Panc1 (cell line): ENCODE data around the gene BEX3. TPM values are rescaled to one million over a fixed set of nuclear protein-coding genes. Genes with fewer than 3 reads are reported as not detected.
A peak's percentile ranks its signal among the peaks of the same experiment; 100 is the strongest.

Experiments
- ATAC-seq: fragments of 200-7000 bp; cut with Tn5 transposase; 2 replicates; pipeline ENCODE4 v1.9.1; 2020; ENCODE audit warnings: mild to moderate bottlenecking, moderate library complexity
- BruUV-seq: library from RNA; stranded (reverse); fragments of 400-500 nt; replicated peaks from 2 replicates; lab custom pipeline; 2021; lab: Mats Ljungman, UMichigan
- CTCF ChIA-PET: fragments of 300-600 bp; sonication (Branson Sonifier 250); formaldehyde crosslinking; loops from one replicate; lab custom pipeline; 2022; ENCODE audit warnings: antibody characterized with exemption; lab: Charles Lee
- POLR2A ChIA-PET: fragments of 300-600 bp; sonication (Branson Sonifier 250); formaldehyde crosslinking; loops from one replicate; lab custom pipeline; 2022; ENCODE audit warnings: antibody characterized with exemption; lab: Charles Lee
- DNase-seq: peaks from one replicate; pipeline ENCODE4 v3.0.0-alpha.2; 2010; ENCODE audit warnings: low read depth, low spot score
- H3K27ac ChIP-seq: 2 replicates; pipeline ENCODE4 v1.5.1; 2011; ENCODE audit warnings: mild to moderate bottlenecking, low read length, inconsistent platforms
- H3K27me3 ChIP-seq: fragments of 200-500 bp; sonication (Bioruptor generic); 2 replicates; pipeline ENCODE4 v1.6.0; 2014; ENCODE audit warnings: low read length, inconsistent platforms; ENCODE audit not compliant: control insufficient read depth, insufficient read depth
- H3K36me3 ChIP-seq: fragments of 200-500 bp; sonication (Bioruptor generic); 2 replicates; pipeline ENCODE4 v1.5.1; 2014; ENCODE audit warnings: inconsistent platforms, mild to moderate bottlenecking, low read length, moderate library complexity; ENCODE audit not compliant: control insufficient read depth, insufficient read depth
- H3K4me1 ChIP-seq: 2 replicates; pipeline ENCODE4 v1.5.1; 2011; ENCODE audit warnings: inconsistent platforms, mild to moderate bottlenecking, low read length, moderate library complexity; ENCODE audit not compliant: control insufficient read depth, insufficient read depth
- H3K4me3 ChIP-seq, 2 experiments: 2 replicates each; pipeline ENCODE4 v1.5.1; 2011 to 2012; ENCODE audit warnings: low read depth in 2 of 2, low read length in 2 of 2, mild to moderate bottlenecking in 2 of 2, inconsistent platforms in 1 of 2, moderate library complexity in 1 of 2
- H3K9me3 ChIP-seq: fragments of 200-500 bp; sonication (Bioruptor generic); 2 replicates; pipeline ENCODE4 v1.5.1; 2014; ENCODE audit warnings: low read depth, mild to moderate bottlenecking, inconsistent platforms, low read length, moderate library complexity; ENCODE audit not compliant: control insufficient read depth, insufficient read depth
- POLR2AphosphoS5 ChIP-seq: IDR thresholded peaks from 2 replicates; pipeline ENCODE4 v1.6.1; 2012; ENCODE audit warnings: mild to moderate bottlenecking, low read depth, low read length, moderate library complexity
- REST ChIP-seq, 2 experiments: IDR thresholded peaks; 2 replicates each; pipeline ENCODE4 v1.6.1; 2011 to 2012; ENCODE audit warnings: low read depth in 2 of 2, control low read depth in 1 of 2, low read length in 1 of 2, mild to moderate bottlenecking in 1 of 2, moderate library complexity in 1 of 2; ENCODE audit not compliant: insufficient read depth in 1 of 2
- SIN3A ChIP-seq: IDR thresholded peaks from 2 replicates; pipeline ENCODE4 v1.6.1; 2012; ENCODE audit warnings: low read depth, mild to moderate bottlenecking, low read length, moderate library complexity, borderline replicate concordance; ENCODE audit not compliant: insufficient read depth
- TCF7L2 ChIP-seq: IDR thresholded peaks from 2 replicates; pipeline ENCODE4 v1.6.1; 2011; ENCODE audit warnings: mild to moderate bottlenecking, low read depth, low read length, inconsistent platforms
- in situ Hi-C: cut with HindIII; loops from 2 replicates; pipeline ENCODE4 v1.10.0; 2016; ENCODE audit warnings: low sequenced_read_pairs, low pct_unique_long_range_greater_than_20kb
- intact Hi-C: fragments of 100-400 bp; cut with micrococcal nuclease; formaldehyde crosslinking; loops from one replicate; pipeline ENCODE4 v1.10.0; 2022; ENCODE audit not compliant: unreplicated experiment
- total RNA-seq: library from RNA; stranded (reverse); gene quantifications from one replicate; pipeline ENCODE4 v1.2.1, GENCODE V29; 2021; ENCODE audit not compliant: unreplicated experiment
- TF ChIP-seq, protein P1 (sequence below): fragments of 450-650 bp; IDR thresholded peaks from 2 replicates; pipeline ENCODE4 v1.5.1; 2017; ENCODE audit warnings: mild to moderate bottlenecking

BEX3 gene
- total RNA-seq, 1 experiment from 2014 or later: 59.3 TPM

DNA sequence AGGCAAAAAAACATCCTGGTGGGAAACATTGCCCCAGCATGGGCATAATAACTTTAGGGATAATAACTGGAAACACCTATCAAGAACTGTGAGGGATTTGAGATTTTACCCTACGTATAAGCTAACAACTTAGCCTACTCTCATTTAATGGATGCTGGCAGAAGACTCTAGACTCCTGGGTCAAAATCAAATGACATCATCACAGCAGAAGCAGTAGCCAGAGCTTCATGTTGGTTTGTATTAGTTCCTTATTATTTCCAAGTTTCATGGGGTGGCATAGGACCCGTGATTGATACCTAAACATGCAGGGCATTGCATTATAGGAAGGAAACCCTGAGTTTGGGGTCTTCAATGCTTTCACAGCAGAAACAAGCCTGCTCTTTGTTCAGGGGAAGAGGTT is 15.4 kb upstream of the BEX3 start:
- POLR2A ChIA-PET: no interaction called here
- CTCF ChIA-PET: no interaction called here
- no peak for ATAC-seq
- H3K27me3 ChIP-seq: no peaks in the 10 kb centered on the region
- peaks cover 11% of the 10 kb centered on the region for H3K4me1 ChIP-seq
- no peaks in the 10 kb centered on the region for H3K9me3 ChIP-seq
- peaks cover 2% of the 10 kb centered on the region for H3K36me3 ChIP-seq
- intact Hi-C loops (no loop called here), in situ Hi-C loops (no loop called here)
- no peak for TF ChIP-seq TCF7L2
- TF ChIP-seq, protein P1, sequence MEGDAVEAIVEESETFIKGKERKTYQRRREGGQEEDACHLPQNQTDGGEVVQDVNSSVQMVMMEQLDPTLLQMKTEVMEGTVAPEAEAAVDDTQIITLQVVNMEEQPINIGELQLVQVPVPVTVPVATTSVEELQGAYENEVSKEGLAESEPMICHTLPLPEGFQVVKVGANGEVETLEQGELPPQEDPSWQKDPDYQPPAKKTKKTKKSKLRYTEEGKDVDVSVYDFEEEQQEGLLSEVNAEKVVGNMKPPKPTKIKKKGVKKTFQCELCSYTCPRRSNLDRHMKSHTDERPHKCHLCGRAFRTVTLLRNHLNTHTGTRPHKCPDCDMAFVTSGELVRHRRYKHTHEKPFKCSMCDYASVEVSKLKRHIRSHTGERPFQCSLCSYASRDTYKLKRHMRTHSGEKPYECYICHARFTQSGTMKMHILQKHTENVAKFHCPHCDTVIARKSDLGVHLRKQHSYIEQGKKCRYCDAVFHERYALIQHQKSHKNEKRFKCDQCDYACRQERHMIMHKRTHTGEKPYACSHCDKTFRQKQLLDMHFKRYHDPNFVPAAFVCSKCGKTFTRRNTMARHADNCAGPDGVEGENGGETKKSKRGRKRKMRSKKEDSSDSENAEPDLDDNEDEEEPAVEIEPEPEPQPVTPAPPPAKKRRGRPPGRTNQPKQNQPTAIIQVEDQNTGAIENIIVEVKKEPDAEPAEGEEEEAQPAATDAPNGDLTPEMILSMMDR: no peak
- no peak for TF ChIP-seq SIN3A
- TF ChIP-seq POLR2AphosphoS5: no peak
- TF ChIP-seq REST (IDR thresholded peaks at IDR 0.05; ENCODE audit: insufficient read depth in 1 of 2, low read depth in 2 of 2, low read length in 1 of 2): no peak
- BruUV-seq: no TSS peak
- DNase-seq: no peak
- no peak overlapping the region for H3K4me3 ChIP-seq
- no peak overlapping the region for H3K27ac ChIP-seq

GRCh38 chrX:103361798-103362197 is 14.5 kb upstream of the BEX3 start:
- H3K9me3 ChIP-seq: no peaks in the 10 kb centered on the region
- ATAC-seq: no peak
- CTCF ChIA-PET: no interaction called here
- DNase-seq: no peak
- TF ChIP-seq SIN3A: no peak
- no peak for TF ChIP-seq TCF7L2
- POLR2A ChIA-PET: no interaction called here
- H3K36me3 ChIP-seq: peaks cover 2% of the 10 kb centered on the region
- H3K4me3 ChIP-seq: no peak overlapping the region
- H3K4me1 ChIP-seq: peaks cover 11% of the 10 kb centered on the region
- intact Hi-C loops (no loop called here), in situ Hi-C loops (no loop called here)
- no TSS peak for BruUV-seq
- H3K27ac ChIP-seq: no peak overlapping the region
- no peaks in the 10 kb centered on the region for H3K27me3 ChIP-seq

DNA sequence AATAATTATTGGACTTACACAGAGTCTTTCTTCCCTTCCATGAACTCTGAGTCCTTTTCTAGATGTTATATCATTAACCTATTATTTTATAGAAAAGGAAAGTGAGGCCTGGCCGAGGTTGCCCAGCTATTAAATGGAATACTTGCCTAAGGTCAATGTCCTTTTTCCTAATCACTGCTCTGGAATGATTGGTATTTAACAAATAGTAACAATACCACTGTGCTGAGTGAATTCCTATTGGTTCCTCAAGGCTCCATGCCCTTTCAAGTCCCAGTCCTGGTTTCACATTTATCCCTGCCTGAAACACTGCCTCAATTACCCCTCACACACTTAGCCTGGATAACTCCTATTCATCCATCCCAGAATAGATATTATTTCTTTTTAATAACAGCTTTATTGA is 13.9 kb upstream of the BEX3 start:
- intact Hi-C loops (no loop called here), in situ Hi-C loops (no loop called here)
- TF ChIP-seq TCF7L2: no peak
- no peak for TF ChIP-seq SIN3A
- TF ChIP-seq POLR2AphosphoS5: no peak
- TF ChIP-seq, protein P1: no peak
- no peak for TF ChIP-seq REST (IDR thresholded peaks at IDR 0.05; ENCODE audit: insufficient read depth in 1 of 2, low read depth in 2 of 2, low read length in 1 of 2)
- Histone ChIP-seq H3K4me3 (no peak overlapping the region), H3K9me3 (no peaks in the 10 kb centered on the region), H3K27ac (no peak overlapping the region), H3K4me1 (peaks cover 10% of the 10 kb centered on the region), H3K36me3 (peaks cover 2% of the 10 kb centered on the region; the same call in 1 of the 2 replicates), H3K27me3 (no peaks in the 10 kb centered on the region)
- peak; percentile 60; the same call in 1 of the 2 replicates for ATAC-seq
- BruUV-seq: no TSS peak
- DNase-seq: no peak
- POLR2A ChIA-PET: no interaction called here
- CTCF ChIA-PET: no interaction called here
